K562 (cell line): ENCODE results near the gene SKIL. TPM values are rescaled to one million over a fixed set of nuclear protein-coding genes. Genes with fewer than 3 reads are reported as not detected.

ENCODE experiments used
- ARID2 ChIP-seq: fragments of 450-650 bp; IDR thresholded peaks from 2 replicates; pipeline ENCODE4 v1.6.1; 2017; ENCODE audit warnings: antibody characterized with exemption, mild to moderate bottlenecking
- ARNT ChIP-seq, 2 experiments: fragments of 450-650 bp; IDR thresholded peaks; 2 replicates each; pipeline ENCODE4 v1.6.1; 2016; ENCODE audit warnings: mild to moderate bottlenecking in 1 of 2
- CBX2 ChIP-seq: fragments of 200-600 bp; sonication (generic); IDR thresholded peaks from one replicate; pipeline ENCODE4 v1.6.1; 2012; ENCODE audit warnings: mild to moderate bottlenecking, low read length, inconsistent platforms; ENCODE audit not compliant: insufficient read depth, poor library complexity, severe bottlenecking
- FOXM1 ChIP-seq, 2 experiments: fragments of 450-650 bp in 1 of 2; sonication (generic) in 1 of 2; formaldehyde crosslinking in 1 of 2; IDR thresholded peaks; 2 replicates each; pipeline versions ENCODE4 v1.6.1 to v1.9.0; 2017 to 2022; ENCODE audit warnings: low read depth in 2 of 2, mild to moderate bottlenecking in 2 of 2, missing genetic modification reagents in 1 of 2, moderate library complexity in 1 of 2
- HOXB6 ChIP-seq: fragments of 250-450 bp; sonication (Bioruptor Pico); IDR thresholded peaks from 2 replicates; pipeline ENCODE4 v1.5.1; 2022; ENCODE audit warnings: mild to moderate bottlenecking, borderline replicate concordance
- LCOR ChIP-seq: sonication (generic); formaldehyde crosslinking; IDR thresholded peaks from 2 replicates; pipeline ENCODE4 v1.8.0; 2022; ENCODE audit warnings: mild to moderate bottlenecking, missing genetic modification reagents
- LEF1 ChIP-seq: fragments of 450-650 bp; IDR thresholded peaks from 2 replicates; pipeline ENCODE4 v1.6.1; 2016; ENCODE audit warnings: mild to moderate bottlenecking
- MTA3 ChIP-seq: fragments of 450-650 bp; formaldehyde crosslinking; IDR thresholded peaks from 2 replicates; pipeline ENCODE4 v1.6.1; 2017; ENCODE audit warnings: mild to moderate bottlenecking, borderline replicate concordance
- PCBP1 ChIP-seq: fragments of 200-400 bp; formaldehyde crosslinking; IDR thresholded peaks from 2 replicates; pipeline ENCODE4 v1.6.1; 2018; ENCODE audit warnings: mild to moderate bottlenecking, low read depth, low read length; ENCODE audit not compliant: poor library complexity, severe bottlenecking
- PRPF4 ChIP-seq: fragments of 200-400 bp; formaldehyde crosslinking; IDR thresholded peaks from one replicate; pipeline ENCODE4 v1.6.1; 2017; ENCODE audit warnings: low read length, low read depth, mild to moderate bottlenecking; ENCODE audit not compliant: insufficient read depth, poor library complexity, severe bottlenecking
- SNIP1 ChIP-seq: fragments of 450-650 bp; IDR thresholded peaks from 2 replicates; pipeline ENCODE4 v1.7.1; 2017; ENCODE audit warnings: low read depth, mild to moderate bottlenecking
- TCFL5 ChIP-seq: fragments of 250-450 bp; sonication (Bioruptor Pico); conservative IDR thresholded peaks from 2 replicates; pipeline ENCODE4 v1.6.1; 2021; ENCODE audit warnings: mild to moderate bottlenecking, moderate library complexity, matching md5 sums
- YY1 ChIP-seq, 3 experiments: IDR thresholded peaks; 2 replicates each; pipeline ENCODE4 v1.6.1; 2011; ENCODE audit warnings: low read length in 2 of 3, mild to moderate bottlenecking in 2 of 3, moderate library complexity in 2 of 3, borderline replicate concordance in 1 of 3, control low read depth in 1 of 3, low read depth in 1 of 3; ENCODE audit not compliant: insufficient read depth in 3 of 3, insufficient replicate concordance in 2 of 3, control insufficient read depth in 1 of 3, insufficient read length in 1 of 3; ENCODE audit errors: extremely low read depth in 1 of 3
- ZBTB1 ChIP-seq: sonication (generic); formaldehyde crosslinking; IDR thresholded peaks from 2 replicates; pipeline ENCODE4 v1.8.1; 2023; ENCODE audit warnings: missing genetic modification reagents, low read depth, mild to moderate bottlenecking, borderline replicate concordance
- ZC3H4 ChIP-seq: sonication (generic); formaldehyde crosslinking; IDR thresholded peaks from 2 replicates; pipeline ENCODE4 v1.9.0; 2021; ENCODE audit warnings: missing genetic modification reagents, borderline replicate concordance
- ZNF253 ChIP-seq: fragments of 250-450 bp; sonication (Bioruptor Pico); conservative IDR thresholded peaks from 2 replicates; pipeline ENCODE4 v1.6.1; 2021; ENCODE audit warnings: mild to moderate bottlenecking
- ZNF551 ChIP-seq: fragments of 250-450 bp; sonication (Bioruptor Pico); IDR thresholded peaks from 2 replicates; pipeline ENCODE4 v1.5.0; 2021; ENCODE audit warnings: mild to moderate bottlenecking, moderate library complexity
- polyA plus RNA-seq, 8 experiments: library from polyadenylated mRNA; depleted of rRNA in 4 of 8; stranded (reverse) in 5 of 8; unstranded in 3 of 8; fragments of >200 nt; fragmentation: Nextera tagmentation in 2 of 8; fragmentation: Illumina TruSeq in 1 of 8; extraction: Ambion mirVana in 2 of 8; extraction: Trizol in 1 of 8; gene quantifications; 2 replicates each; pipeline versions ENCODE4 v1.2.1 to v1.2.3, GENCODE V29; 2011 to 2014; ENCODE audit warnings: inconsistent platforms in 1 of 8, missing spikeins in 1 of 8
- total RNA-seq, 7 experiments: library from RNA; depleted of rRNA in 6 of 7; stranded (reverse); fragments of >200 nt in 6 of 7; fragmentation: Illumina TruSeq in 2 of 7; extraction: Trizol in 2 of 7; gene quantifications; 2 replicates each; pipeline versions ENCODE4 v1.2.1 to v1.2.3, GENCODE V29; 2011 to 2021; ENCODE audit warnings: low replicate concordance in 1 of 7
- TF ChIP-seq, protein P1 (sequence below): fragments of 250-450 bp; sonication (Bioruptor Pico); IDR thresholded peaks from 2 replicates; pipeline ENCODE4 v1.4.0; 2020
- TF ChIP-seq, protein P2 (sequence below): fragments of 250-450 bp; sonication (Bioruptor Pico); IDR thresholded peaks from 2 replicates; pipeline ENCODE4 v1.4.0; 2020; ENCODE audit warnings: mild to moderate bottlenecking

Gene SKIL
- total and polyA plus RNA-seq, 9 of the 15 experiments (the other 6 are each of a cell fraction or from before 2014, with no cell fraction given): 4.3 to 19.1 (median 9.7) TPM

DNA sequence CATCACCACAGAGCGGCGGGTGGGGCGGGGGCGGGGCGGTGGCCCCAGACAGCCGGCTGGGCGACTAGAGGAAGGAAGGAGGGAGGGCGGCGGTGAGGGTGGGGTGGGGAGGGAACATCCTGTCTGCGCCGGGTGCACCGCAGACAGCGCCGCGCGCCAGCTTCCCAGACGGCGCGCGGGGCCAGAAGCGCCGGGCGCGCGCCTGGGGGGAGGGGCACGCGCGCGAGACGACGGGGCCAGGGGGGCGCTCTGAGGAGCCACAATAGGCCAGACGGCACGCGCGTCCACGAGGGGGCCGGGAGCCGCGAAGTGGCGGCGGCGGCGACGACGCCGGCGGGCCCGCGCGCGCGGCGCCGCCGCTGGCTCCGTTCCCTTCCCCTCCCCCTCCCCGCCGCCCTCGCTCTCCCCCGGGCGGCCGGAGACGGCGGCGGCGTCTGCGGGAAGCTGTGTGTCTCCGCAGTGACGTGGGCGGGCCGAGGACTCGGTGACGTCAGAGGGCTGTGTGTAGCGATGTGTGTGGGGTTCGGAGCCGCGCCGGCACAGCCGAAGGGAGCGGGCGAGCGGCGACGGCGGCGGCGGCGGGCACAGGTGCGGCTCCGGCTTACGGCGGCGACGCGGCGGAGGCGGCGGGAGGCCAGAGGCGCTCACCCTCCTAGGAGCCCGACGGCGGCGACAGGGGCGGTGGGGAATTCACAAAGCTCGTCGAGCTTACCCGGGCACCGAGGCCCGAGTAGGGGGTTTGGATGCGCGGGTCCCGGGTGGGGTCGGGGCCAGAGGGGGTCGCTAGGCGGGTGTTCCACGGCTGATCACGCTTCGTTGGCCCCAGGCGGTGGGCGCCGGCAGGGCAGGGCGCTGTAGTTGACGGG, at the start of gene SKIL (continued):
- TF ChIP-seq PCBP1 (peak; percentile 6), FOXM1 (IDR thresholded peaks at IDR 0.05; ENCODE audit: low read depth) (no peak), FOXM1 (CRISPR knock-in tag; IDR thresholded peaks at IDR 0.05; ENCODE audit: low read depth) (no peak), ARID2 (no peak), TCFL5 (CRISPR knock-in tag) (no peak), ZNF253 (CRISPR knock-in tag) (no peak), YY1 (IDR thresholded peaks at IDR 0.05; ENCODE audit: borderline replicate concordance in 1 of 3, control insufficient read depth in 1 of 3, extremely low read depth in 1 of 3, insufficient read depth in 3 of 3, insufficient read length in 1 of 3, insufficient replicate concordance in 2 of 3, low read depth in 1 of 3, low read length in 2 of 3) (no peak), LEF1 (no peak), HOXB6 (CRISPR knock-in tag) (no peak), PRPF4 (no peak), CBX2 (no peak), MTA3 (peak; percentile 59; the same call in 1 of the 2 replicates), SNIP1 (no peak), LCOR (CRISPR knock-in tag) (no peak), ZC3H4 (no peak), ZNF551 (CRISPR knock-in tag) (no peak), ZBTB1 (CRISPR knock-in tag) (peak; percentile 77; the same call in 1 of the 2 replicates), ARNT (IDR thresholded peaks at IDR 0.05) (no peak)
- TF ChIP-seq, protein P1, sequence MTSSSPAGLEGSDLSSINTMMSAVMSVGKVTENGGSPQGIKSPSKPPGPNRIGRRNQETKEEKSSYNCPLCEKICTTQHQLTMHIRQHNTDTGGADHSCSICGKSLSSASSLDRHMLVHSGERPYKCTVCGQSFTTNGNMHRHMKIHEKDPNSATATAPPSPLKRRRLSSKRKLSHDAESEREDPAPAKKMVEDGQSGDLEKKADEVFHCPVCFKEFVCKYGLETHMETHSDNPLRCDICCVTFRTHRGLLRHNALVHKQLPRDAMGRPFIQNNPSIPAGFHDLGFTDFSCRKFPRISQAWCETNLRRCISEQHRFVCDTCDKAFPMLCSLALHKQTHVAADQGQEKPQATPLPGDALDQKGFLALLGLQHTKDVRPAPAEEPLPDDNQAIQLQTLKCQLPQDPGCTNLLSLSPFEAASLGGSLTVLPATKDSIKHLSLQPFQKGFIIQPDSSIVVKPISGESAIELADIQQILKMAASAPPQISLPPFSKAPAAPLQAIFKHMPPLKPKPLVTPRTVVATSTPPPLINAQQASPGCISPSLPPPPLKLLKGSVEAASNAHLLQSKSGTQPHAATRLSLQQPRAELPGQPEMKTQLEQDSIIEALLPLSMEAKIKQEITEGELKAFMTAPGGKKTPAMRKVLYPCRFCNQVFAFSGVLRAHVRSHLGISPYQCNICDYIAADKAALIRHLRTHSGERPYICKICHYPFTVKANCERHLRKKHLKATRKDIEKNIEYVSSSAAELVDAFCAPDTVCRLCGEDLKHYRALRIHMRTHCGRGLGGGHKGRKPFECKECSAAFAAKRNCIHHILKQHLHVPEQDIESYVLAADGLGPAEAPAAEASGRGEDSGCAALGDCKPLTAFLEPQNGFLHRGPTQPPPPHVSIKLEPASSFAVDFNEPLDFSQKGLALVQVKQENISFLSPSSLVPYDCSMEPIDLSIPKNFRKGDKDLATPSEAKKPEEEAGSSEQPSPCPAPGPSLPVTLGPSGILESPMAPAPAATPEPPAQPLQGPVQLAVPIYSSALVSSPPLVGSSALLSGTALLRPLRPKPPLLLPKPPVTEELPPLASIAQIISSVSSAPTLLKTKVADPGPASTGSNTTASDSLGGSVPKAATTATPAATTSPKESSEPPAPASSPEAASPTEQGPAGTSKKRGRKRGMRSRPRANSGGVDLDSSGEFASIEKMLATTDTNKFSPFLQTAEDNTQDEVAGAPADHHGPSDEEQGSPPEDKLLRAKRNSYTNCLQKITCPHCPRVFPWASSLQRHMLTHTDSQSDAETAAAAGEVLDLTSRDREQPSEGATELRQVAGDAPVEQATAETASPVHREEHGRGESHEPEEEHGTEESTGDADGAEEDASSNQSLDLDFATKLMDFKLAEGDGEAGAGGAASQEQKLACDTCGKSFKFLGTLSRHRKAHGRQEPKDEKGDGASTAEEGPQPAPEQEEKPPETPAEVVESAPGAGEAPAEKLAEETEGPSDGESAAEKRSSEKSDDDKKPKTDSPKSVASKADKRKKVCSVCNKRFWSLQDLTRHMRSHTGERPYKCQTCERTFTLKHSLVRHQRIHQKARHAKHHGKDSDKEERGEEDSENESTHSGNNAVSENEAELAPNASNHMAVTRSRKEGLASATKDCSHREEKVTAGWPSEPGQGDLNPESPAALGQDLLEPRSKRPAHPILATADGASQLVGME (CRISPR knock-in tag): no peak
- TF ChIP-seq, protein P2, sequence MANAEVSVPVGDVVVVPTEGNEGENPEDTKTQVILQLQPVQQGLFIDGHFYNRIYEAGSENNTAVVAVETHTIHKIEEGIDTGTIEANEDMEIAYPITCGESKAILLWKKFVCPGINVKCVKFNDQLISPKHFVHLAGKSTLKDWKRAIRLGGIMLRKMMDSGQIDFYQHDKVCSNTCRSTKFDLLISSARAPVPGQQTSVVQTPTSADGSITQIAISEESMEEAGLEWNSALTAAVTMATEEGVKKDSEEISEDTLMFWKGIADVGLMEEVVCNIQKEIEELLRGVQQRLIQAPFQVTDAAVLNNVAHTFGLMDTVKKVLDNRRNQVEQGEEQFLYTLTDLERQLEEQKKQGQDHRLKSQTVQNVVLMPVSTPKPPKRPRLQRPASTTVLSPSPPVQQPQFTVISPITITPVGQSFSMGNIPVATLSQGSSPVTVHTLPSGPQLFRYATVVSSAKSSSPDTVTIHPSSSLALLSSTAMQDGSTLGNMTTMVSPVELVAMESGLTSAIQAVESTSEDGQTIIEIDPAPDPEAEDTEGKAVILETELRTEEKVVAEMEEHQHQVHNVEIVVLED (CRISPR knock-in tag): peak; percentile 82
